HG03469 (cell line): ENCODE results near the gene PSMA8.
A peak's percentile ranks its signal among the peaks of the same experiment; 100 is the strongest.
"Not testable (repeated sequence)": the region's sequence is repeated elsewhere in the genome, so short reads cannot be mapped to it uniquely, and the experiment has no call there.

Source experiments
- ATAC-seq: cut with Tn5 transposase; IDR thresholded peaks from one replicate; pipeline ENCODE4 v1.9.1; 2021; ENCODE audit warnings: mild to moderate bottlenecking, moderate library complexity, moderate number of reproducible peaks; ENCODE audit not compliant: unreplicated experiment

The PSMA8 gene

GRCh38 chr18:26167592-26167991, 33.9 kb downstream of the PSMA8 start:
- peak; percentile 69 for ATAC-seq

GRCh38 chr18:26175481-26175880, 41.8 kb downstream of the PSMA8 start:
- ATAC-seq, result no peak

- ATAC-seq, result no peak
These were observed 42.5 kb downstream of the PSMA8 start for GRCh38 chr18:26176134-26176533.

GRCh38 chr18:26181343-26181826, 47.7 kb downstream of the PSMA8 start:
- peak; percentile 51 for ATAC-seq

GRCh38 chr18:26183395-26184112, 49.9 kb downstream of the PSMA8 start:
- ATAC-seq, result no peak

- no peak for ATAC-seq
These were observed 51.6 kb downstream of the PSMA8 start for GRCh38 chr18:26185267-26185666.

GRCh38 chr18:26190506-26190905, 56.8 kb downstream of the PSMA8 start:
- ATAC-seq, result peak; percentile 90

GRCh38 chr18:26192233-26192632, 58.6 kb downstream of the PSMA8 start:
- ATAC-seq, result no peak

- no peak for ATAC-seq
These were observed 62.9 kb downstream of the PSMA8 start for GRCh38 chr18:26196605-26197004.

- not testable (repeated sequence) for ATAC-seq
These were observed 68.3 kb downstream of the PSMA8 start for GRCh38 chr18:26202001-26202400.

GRCh38 chr18:26205318-26205717, 71.6 kb downstream of the PSMA8 start:
- no peak for ATAC-seq

- no peak for ATAC-seq
These were observed 72.8 kb downstream of the PSMA8 start for GRCh38 chr18:26206488-26206887.

GRCh38 chr18:26207937-26208336, 74.3 kb downstream of the PSMA8 start:
- ATAC-seq, result no peak

GRCh38 chr18:26208977-26209376, 75.3 kb downstream of the PSMA8 start:
- ATAC-seq, result no peak

GRCh38 chr18:26210147-26210546, 76.5 kb downstream of the PSMA8 start:
- ATAC-seq, result no peak

GRCh38 chr18:26215247-26215970, 81.7 kb downstream of the PSMA8 start:
- ATAC-seq, result peak; percentile 93

- ATAC-seq, result no peak
These were observed 91.5 kb downstream of the PSMA8 start for GRCh38 chr18:26225022-26225693.

- ATAC-seq, result no peak
These were observed 92.2 kb downstream of the PSMA8 start for GRCh38 chr18:26225915-26226228.

GRCh38 chr18:26226229-26227050, 92.8 kb downstream of the PSMA8 start, which contains the start of gene TAF4B:
Gene TAF4B (plus strand): TSS chr18:26226445. CDS start chr18:26226934, 489 bp downstream.
- ATAC-seq, result peak; percentile 80

- ATAC-seq, result no peak
These were observed 93.5 kb downstream of the PSMA8 start for GRCh38 chr18:26227051-26227670.
